Dedifferentiated amniotic fluid mesenchymal stem cell (primary cell): Measurements from ENCODE around the gene KIF9.
"Not testable (repeated sequence)": the region's sequence is repeated elsewhere in the genome, so short reads cannot be mapped to it uniquely, and the experiment has no call there.

ENCODE experiments used
- DNase-seq: peaks from one replicate; pipeline ENCODE4 v3.0.0-alpha.2; 2016; ENCODE audit errors: extremely low spot score

KIF9 gene

GRCh38 chr3:47251689-47252088 lies 30.9 kb downstream of the KIF9 start:
- DNase-seq, result no peak

DNA sequence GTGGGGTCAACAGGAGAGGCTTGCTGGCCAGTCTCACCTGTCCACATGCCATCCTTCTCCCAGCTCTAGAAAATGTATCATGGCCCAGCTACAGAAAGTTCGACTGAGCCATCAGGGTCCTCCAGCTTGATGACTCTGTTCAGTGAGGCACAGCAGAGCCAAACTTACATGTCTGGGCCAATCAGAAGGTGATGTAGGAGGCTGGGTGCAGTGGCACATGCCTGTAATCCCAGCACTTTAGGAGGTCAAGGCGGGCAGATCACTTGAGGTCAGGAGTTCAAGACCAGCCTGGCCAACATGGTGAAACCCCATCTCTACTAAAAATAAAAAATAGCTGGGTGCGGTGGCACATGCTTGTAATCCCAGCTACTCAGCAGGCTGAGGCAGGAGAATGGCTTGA lies 31.5 kb downstream of the KIF9 start:
- not testable (repeated sequence) for DNase-seq

DNA sequence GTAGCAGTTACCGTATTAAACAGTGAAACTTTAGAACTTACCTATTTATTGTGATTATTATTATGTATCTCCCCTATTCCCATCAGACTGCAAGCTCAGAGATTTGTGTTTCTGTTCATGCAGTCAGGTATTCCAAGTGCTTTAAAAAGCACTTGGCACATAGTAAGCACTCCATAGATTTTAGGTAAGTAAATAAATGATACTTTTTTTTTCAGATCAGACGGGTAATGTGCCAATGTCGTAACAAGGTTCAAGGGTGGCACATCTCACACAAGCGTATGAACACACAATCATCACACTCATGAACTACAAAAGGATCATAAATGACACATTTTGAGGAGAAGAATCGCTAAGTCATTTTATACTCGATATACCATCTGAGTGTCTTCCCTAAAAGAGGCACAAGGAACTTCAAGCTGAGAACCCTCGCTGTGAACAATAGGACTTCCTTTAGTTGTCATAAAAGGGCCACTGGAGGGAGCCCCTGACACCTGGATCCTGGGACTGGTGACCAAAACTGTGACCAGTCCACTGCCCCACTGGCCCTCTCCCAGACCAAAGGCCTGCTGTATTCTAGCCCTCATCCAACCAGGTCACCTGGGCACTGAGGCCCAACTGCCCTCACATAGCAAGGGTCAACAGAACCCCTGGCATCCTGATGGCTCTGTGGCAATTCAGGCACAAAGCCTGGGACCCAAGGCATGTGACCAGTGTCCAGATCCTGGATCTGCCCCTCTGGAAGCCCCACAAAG lies 32.1 kb downstream of the KIF9 start:
- no peak for DNase-seq

DNA sequence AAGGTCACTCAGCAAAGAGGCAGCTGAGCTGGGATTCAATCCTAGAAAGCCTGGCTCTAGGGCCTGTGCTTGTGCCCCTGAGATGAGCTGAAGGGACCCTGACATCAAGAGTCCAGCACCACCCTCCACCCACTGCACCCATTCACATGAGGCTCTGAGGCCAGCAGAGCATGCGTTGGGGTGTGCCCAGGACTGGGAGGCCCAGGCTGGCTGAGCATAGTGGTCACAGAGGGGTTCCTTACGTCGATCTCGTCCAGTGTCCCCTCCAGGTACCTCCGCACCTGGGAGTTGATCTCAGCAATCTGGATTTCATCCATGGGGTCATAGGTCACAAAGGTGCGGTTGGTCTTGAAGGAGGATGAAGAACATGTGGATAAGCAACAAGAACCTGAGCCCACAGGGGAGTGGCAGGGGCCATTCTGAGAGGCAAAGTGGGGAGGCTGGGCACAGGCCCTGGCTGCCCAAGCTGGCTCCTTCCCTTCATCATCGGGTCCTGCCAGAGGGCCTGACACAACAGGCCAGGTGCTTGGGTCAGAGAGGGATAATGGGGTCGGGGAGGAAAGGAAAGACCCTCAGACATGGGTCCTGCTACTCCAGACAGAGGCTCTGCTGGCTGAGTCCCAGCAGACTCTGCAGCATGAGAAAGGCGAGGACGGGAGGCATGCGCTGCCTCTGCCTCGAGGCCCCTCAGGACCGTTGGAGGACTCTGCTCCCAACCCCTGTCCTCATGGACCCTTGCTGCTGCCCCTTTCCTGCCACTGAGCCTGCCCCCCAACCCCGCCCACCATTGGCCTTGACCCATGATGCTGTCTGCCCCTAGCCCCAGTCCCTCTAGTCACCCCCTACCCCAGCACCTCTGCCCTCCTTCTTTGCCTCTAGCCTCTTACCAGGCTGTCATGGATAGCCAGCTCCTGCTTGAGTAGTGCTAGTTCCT lies 35.2 kb downstream of the KIF9 start:
- DNase-seq, result no peak

- no peak for DNase-seq
Observed at GRCh38 chr3:47245271-47245670, 37.3 kb downstream of the KIF9 start.

GRCh38 chr3:47244531-47245100 lies 38.0 kb downstream of the KIF9 start:
- DNase-seq, result no peak

DNA sequence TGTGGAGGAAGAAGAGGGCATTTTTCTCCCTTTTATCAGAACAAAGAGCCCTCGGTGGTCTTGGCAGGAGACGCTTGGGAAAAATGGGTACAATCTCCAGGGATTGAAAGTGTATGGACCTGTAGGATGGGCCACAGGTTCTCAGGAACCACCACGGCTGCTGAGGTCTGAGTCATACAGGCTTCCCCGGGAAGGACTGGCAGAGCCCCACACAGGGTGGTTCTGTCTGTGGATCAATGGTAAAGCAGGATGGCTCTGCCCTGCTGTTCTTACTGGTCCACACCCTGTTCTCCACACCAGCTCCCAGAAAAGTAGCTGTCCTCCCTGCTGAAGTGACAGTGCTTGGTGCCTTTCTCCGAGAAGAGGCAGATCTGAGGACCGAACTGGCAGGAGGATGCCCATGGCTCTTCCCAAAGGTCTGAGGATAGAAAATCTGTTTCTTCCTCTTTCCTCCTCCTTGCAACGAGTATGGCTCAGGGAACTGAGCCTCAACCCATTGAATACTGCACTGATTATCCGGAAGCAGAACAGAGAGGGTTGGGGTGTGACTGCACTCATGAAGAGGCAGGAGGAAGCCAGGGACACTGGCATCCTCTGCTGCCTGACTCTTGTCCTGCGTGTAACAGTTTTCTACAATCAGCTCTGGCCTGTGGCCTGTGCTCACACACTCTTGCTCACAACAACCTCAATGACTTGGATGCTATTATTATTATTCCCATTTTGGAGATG lies 39.0 kb downstream of the KIF9 start:
- DNase-seq, result no peak

DNA sequence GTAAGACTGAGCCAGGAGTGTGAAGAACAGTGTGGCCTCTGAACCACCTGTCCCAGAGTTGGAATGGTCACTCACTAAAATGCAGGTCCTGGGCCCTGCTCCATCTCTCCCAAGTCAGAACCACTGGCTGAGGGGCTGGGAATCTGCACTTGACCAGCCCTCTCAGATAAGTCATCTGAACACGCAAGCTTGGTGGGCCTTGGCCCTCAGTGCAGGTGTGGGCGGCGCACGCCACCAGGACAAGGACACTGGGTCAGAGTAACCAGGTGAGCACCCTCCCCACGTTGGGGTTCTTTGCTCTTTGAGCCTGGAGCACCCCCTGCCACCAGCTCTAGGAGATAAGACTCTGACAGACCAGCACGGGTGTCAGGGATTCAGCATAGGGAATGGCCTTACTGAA lies 42.7 kb downstream of the KIF9 start:
- DNase-seq, result no peak

DNA sequence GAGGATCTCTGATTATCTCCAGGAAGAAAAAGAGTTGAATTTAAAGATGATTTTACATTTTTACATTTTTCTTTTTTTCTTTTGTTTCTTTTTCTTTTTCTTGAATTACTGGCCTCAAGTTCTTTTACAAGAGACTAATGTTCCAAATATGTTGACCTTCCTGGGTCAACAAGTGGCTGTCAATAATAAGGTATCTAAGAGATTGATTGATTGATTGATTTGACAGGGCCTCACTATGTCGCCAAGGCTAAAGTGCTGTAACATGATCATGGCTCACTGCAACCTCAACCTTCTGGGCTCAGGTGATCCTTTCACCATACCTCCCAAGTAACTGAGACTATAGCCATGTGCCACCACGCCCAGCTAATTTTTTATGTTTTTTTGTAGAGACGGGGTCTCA lies 44.6 kb downstream of the KIF9 start:
- no peak for DNase-seq

- DNase-seq, result no peak
Observed at GRCh38 chr3:47228088-47228487, 54.5 kb downstream of the KIF9 start.

DNA sequence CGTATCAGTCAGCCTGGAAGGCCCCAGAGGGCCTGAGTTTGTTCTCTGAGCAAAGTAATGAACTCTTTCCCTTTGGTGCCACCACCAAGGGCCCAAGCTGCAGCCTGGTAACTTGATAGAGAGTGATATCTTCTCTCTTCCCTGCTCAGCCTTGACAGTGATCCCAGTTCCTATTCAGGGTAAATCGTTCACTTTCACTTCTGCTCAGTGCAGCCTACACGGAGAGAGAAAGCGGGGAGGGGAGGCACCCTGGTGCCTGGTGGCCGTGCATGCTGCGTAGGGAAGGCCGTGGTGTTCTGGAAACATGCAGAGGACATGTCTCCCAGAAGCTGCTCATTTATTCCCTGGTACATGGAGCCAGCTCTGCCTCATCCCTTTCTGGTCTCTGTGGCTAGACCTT lies 54.9 kb downstream of the KIF9 start:
- no peak for DNase-seq

- peak; percentile 65 for DNase-seq
Observed at GRCh38 chr3:47225310-47225906, 57.2 kb downstream of the KIF9 start.

DNA sequence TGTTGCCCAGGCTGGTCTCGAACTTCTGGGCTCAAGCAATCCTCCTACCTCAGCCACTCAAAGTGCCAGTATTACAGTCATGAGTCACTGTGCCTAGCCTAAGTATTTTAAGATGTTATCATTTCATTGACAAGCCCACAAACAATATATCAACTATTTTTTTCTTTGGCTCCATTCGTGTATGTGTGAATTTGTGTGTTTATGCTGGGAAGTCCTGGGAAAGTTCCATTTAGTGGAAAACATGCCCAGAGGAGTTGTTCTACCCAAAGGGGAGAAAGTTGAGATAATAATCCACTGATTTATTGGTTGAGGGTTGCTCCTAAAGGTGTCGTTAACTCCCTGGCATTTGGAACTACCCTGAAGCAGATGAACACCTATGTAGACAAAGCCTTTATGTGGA lies 58.8 kb downstream of the KIF9 start:
- no peak for DNase-seq

DNA sequence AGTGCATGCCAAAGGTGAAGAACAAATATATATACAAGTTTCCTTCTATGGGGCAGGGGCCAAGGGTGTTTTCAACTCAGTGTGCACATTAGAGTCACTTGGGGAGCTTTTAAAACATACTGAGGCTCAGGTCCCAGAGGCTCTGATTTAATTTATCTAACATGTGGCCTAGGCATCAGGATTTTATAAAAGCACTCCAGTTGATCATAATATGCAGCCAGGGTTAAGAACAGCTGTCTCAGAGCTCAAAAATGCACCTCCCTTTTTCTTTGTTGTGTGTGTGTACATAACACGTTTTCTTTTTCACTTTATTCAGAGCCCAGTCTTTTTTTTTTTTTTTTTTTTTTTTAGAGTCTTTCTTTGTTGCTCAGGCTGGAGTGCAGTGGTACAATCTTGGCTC lies 60.8 kb downstream of the KIF9 start:
- DNase-seq, result no peak

GRCh38 chr3:47210863-47211405 lies 71.7 kb downstream of the KIF9 start:
- no peak for DNase-seq

GRCh38 chr3:47206022-47206421 lies 76.6 kb downstream of the KIF9 start:
- DNase-seq, result not testable (repeated sequence)

DNA sequence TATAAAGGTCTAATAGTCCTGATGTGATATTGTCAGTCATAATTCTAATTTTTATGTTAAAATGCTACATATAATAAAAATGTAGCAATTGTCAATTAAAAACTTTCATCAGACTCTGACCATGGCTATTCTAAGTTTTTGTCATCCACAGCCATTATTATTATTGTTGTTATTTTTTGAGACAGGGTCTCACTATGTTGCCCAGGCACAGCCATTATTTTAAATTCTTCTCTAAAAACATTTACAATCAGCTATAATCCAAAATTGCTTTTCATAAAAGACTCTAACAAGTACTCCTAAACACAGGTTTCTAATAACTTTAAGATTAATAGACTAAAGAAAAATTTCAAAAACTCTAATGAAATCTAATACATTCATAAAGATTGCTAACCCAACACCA lies 77.7 kb downstream of the KIF9 start:
- DNase-seq, result no peak

GRCh38 chr3:47202542-47202941 lies 80.1 kb downstream of the KIF9 start:
- no peak for DNase-seq

GRCh38 chr3:47197287-47197686 lies 85.3 kb downstream of the KIF9 start:
- DNase-seq, result no peak

DNA sequence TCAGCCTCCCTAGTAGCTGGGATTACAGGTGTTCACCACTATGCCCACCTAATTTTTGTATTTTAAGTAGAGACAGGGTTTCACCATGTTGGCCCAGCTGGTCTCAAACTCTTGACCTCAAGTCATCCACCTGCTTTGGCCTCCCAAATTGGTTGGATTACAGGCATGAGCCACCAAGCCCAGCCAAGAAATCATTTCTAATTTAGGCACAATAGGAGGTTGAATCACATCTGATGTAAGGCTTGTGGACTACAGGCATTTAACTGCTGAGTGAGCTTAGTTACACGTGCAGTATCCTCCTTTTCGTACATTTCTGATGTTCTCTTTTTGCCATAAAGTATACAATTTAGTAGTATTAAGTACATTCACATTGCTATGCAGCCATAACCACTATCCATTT lies 87.6 kb downstream of the KIF9 start:
- DNase-seq, result no peak
